Neural crest cell (in vitro differentiated cells): ENCODE results near the gene ZFTA. TPM values are rescaled to one million over a fixed set of nuclear protein-coding genes. Genes with fewer than 3 reads are reported as not detected.
A peak's percentile ranks its signal among the peaks of the same experiment; 100 is the strongest.

Source experiments
- DNase-seq: peaks from one replicate; pipeline ENCODE4 v3.0.0; 2021; ENCODE audit warnings: low read depth, mixed read lengths, low spot score
- H3K27ac Mint-ChIP-seq: one replicate; pipeline ENCODE4 v1.8.0; 2021; ENCODE audit warnings: mild to moderate bottlenecking, mixed read lengths; ENCODE audit not compliant: unreplicated experiment
- H3K27me3 Mint-ChIP-seq: 2 replicates; pipeline ENCODE4 v1.8.0; 2021; ENCODE audit warnings: low read depth, mild to moderate bottlenecking, mixed read lengths
- H3K36me3 Mint-ChIP-seq: 2 replicates; pipeline ENCODE4 v1.8.0; 2021; ENCODE audit warnings: low read depth, mild to moderate bottlenecking, mixed read lengths
- H3K4me1 Mint-ChIP-seq: 2 replicates; pipeline ENCODE4 v1.8.0; 2021; ENCODE audit warnings: mixed read lengths
- H3K4me3 Mint-ChIP-seq: one replicate; pipeline ENCODE4 v1.8.0; 2021; ENCODE audit warnings: mild to moderate bottlenecking, mixed read lengths
- H3K9me3 Mint-ChIP-seq: 2 replicates; pipeline ENCODE4 v1.8.0; 2021; ENCODE audit warnings: mixed read lengths
- CTCF ChIP-seq: fragments of 200-600 bp; sonication (generic); conservative IDR thresholded peaks from 2 replicates; pipeline ENCODE4 v1.5.0; 2021; ENCODE audit warnings: antibody characterized with exemption, mild to moderate bottlenecking
- total RNA-seq: library from RNA; stranded (reverse); gene quantifications from 2 replicates; pipeline ENCODE4 v1.2.1, GENCODE V29; 2021

The ZFTA gene
- total RNA-seq, 1 donor from 2014 or later, result 67.8 TPM

- Mint-ChIP-seq H3K27me3 (no peaks in the 10 kb centered on the region), H3K4me3 (no peak overlapping the region), H3K27ac (no peak overlapping the region), H3K36me3 (peaks cover 10% of the 10 kb centered on the region), H3K9me3 (no peaks in the 10 kb centered on the region), H3K4me1 (peaks cover 10% of the 10 kb centered on the region)
- TF ChIP-seq CTCF, result no peak
- DNase-seq, result no peak
Measured at GRCh38 chr11:63749624-63750023, 19.0 kb downstream of the ZFTA start.

GRCh38 chr11:63747011-63747410 is 21.6 kb downstream of the ZFTA start:
- Mint-ChIP-seq H3K27me3 (no peaks in the 10 kb centered on the region), H3K36me3 (peaks cover 4% of the 10 kb centered on the region), H3K27ac (no peak overlapping the region), H3K9me3 (no peaks in the 10 kb centered on the region), H3K4me1 (peaks cover 10% of the 10 kb centered on the region), H3K4me3 (no peak overlapping the region)
- no peak for TF ChIP-seq CTCF
- DNase-seq, result no peak

- H3K27ac Mint-ChIP-seq, result no peak overlapping the region
- no peaks in the 10 kb centered on the region for H3K27me3 Mint-ChIP-seq
- H3K4me3 Mint-ChIP-seq, result no peak overlapping the region
- H3K4me1 Mint-ChIP-seq, result peaks cover 10% of the 10 kb centered on the region
- peak; percentile 46 for TF ChIP-seq CTCF
- no peak for DNase-seq
- H3K36me3 Mint-ChIP-seq, result no peaks in the 10 kb centered on the region
- no peaks in the 10 kb centered on the region for H3K9me3 Mint-ChIP-seq
Measured at GRCh38 chr11:63745304-63746170, 23.0 kb downstream of the ZFTA start.

GRCh38 chr11:63738720-63739360 is 29.7 kb downstream of the ZFTA start:
- Mint-ChIP-seq H3K4me3 (no peak overlapping the region), H3K4me1 (peaks cover 10% of the 10 kb centered on the region), H3K36me3 (no peaks in the 10 kb centered on the region), H3K27me3 (no peaks in the 10 kb centered on the region), H3K9me3 (no peaks in the 10 kb centered on the region), H3K27ac (no peak overlapping the region)
- peak; percentile 97 for TF ChIP-seq CTCF
- peak; percentile 82 for DNase-seq

GRCh38 chr11:63737718-63738117 is 30.9 kb downstream of the ZFTA start:
- H3K4me1 Mint-ChIP-seq, result peaks cover 10% of the 10 kb centered on the region
- H3K4me3 Mint-ChIP-seq, result no peak overlapping the region
- H3K36me3 Mint-ChIP-seq, result no peaks in the 10 kb centered on the region
- H3K27me3 Mint-ChIP-seq, result no peaks in the 10 kb centered on the region
- DNase-seq, result no peak
- no peaks in the 10 kb centered on the region for H3K9me3 Mint-ChIP-seq
- H3K27ac Mint-ChIP-seq, result no peak overlapping the region
- TF ChIP-seq CTCF, result no peak
